ENCODE results near the gene GPATCH1.
"Not testable (repeated sequence)": the region's sequence is repeated elsewhere in the genome, so short reads cannot be mapped to it uniquely, and the experiment has no call there.

The GPATCH1 gene

DNA sequence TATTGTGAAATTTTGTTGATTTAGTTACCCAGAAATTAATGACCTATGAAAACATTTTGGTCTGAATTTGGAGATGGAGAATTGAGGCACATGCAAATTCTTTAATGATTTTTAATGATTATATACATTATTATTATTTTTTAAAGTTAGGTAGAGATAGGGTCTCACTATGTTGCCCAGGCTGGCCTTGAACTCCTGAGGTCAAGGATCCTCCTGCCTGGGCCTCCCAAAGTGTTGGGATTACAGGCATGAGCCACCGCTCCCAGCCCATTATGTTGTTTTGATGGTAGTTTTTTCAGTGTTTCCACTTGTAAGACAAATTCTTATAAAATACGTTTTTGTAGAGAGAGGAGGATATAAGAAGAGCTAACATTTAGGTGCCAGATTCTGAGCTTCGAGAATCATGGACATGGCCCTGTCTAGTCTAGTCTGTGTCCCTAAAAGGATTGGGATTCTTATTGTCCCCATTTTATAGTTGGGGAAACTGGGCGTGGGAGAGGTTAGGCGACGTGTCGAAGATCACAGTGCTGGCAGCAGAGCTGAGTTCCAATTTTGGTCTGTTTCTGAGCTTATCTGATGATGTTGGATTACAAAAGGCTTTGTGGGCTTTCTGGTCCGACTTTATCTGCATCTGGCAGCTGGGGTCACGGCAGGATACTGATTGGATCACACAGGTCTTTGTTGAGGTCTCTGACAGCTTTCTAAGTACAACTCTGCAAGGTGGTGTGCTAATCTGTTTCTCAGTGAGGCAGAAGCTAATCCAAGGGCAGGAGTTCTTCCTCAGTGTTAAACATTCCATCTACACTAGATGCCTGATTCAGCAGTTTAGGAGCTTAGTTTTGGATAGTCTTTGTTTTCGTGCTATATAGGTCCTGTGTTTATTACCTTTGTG is 43.5 kb downstream of the GPATCH1 start:
- no peak for DNase-seq

DNA sequence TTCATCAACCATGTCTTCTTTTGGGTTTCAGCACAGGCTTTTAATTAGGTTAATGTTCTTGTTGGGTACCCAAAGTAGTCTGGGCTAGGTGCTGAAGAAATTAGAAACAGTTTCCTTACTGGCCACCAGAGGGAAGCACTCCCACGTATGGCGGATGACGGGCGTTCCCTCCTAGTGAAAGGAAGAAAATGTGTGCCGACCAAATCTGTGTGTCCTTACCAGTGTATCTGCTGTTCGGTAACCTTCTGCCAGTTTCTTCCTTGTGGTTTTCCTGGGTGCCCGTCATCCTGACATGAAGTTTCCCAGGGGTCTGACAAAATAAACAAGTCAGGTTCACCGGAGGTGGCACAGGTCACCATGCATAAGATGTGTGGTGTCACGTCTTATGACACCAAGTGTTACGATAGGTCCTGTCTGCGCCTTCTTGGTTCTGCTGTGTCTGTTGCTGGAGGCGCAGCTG is 45.0 kb downstream of the GPATCH1 start:
- DNase-seq: peak; percentile 74

DNA sequence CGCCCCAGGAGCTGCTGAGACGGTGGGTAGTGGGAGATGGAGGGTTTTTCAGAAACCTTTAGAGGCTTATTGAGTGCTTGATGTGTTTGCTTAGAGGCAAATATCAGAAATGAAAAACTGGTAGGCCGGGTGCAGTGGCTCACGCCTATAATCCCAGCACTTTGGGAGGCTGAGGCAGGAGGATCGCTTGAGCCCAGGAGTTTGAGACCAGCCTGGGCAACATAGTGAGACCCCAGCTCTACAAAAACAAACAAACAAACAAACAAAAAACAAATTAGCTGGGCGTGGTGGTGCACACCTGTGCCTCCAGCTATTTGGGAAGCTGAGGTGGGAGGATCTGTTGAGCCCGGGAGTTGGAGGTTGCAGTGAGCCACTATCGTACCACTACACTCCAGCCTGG is 45.7 kb downstream of the GPATCH1 start:
- not testable (repeated sequence) for DNase-seq

DNA sequence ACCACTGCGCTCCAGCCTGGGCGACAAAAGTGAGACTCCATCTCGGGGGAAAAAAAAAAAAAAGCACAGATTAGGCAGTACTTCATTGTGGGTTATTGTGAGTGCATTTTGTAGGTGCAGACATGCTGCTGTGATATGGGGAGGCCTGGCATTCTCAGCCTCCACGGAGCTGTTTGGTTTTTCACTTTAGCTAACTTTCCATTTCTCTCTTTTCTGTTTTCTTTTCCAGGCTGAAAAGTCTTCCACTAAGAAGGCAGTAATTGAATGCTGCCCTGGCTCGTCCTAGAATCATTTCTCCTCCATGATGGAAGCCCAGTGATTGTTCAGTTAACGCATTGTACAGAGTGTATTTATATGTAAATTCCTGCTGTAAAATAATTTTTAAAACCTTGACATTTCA is 48.9 kb downstream of the GPATCH1 start:
- DNase-seq: no peak

DNA sequence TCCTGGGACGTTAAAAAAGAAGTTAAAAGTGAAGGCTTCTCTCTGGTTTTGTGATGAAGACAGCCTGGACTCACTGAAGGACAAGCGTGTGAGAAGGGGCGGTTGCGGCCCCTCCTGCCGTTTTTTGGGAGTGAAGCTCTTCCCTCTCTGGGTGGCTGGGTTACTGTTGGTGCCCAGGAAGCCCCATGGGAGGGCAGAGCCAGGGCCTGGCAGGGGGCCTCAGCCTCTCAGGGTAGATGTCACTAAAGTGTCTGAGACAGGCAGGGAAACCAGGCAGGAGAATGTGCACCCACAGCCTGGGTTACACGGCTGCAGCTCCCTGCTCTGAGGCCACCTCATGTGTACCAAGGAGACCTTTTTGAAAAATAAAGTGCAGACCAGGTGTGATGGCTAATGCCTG is 49.5 kb downstream of the GPATCH1 start:
- DNase-seq: no peak

DNA sequence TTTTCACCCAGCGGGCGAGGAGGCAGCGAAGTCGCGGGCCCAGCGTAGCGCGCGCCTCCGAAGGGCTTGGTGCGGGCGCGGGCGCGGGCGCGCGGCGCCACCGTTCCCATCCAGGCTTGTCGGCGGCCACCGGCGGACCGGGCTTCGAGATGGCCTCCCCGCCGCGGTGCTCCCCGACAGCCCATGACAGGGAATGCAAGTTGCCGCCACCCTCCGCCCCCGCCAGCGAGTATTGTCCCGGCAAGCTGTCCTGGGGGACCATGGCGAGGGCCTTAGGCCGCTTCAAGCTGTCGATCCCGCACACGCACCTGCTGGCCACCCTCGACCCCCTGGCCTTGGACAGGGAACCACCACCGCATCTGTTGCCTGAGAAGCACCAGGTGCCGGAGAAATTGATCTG is 51.0 kb downstream of the GPATCH1 start, which contains the start of gene WDR88:
Gene WDR88, plus strand, starts transcription at position 94 of the 400 bp plus-strand sequence. Its CDS starts 56 bp downstream, at position 150.
- no peak for DNase-seq

DNA sequence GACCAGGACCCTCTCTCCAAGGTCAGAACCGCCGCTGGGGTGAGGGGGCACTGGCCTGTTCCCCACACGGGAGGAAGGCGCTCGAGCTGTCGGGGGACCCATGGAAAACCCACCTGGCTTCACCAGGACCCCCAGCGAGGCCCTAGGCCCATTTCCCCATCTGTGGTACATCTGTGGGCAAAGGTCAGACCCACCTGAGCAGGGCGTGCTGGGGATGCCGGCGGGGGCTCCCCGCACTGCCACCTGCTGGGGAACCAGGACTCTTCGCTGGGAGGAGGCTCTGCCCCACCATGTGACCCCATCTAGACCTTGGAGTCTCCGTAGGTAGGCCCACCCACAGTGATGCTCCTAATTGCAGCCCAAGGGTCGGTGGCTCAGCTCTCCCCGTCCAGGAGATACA is 51.4 kb downstream of the GPATCH1 start:
- no peak for DNase-seq

DNA sequence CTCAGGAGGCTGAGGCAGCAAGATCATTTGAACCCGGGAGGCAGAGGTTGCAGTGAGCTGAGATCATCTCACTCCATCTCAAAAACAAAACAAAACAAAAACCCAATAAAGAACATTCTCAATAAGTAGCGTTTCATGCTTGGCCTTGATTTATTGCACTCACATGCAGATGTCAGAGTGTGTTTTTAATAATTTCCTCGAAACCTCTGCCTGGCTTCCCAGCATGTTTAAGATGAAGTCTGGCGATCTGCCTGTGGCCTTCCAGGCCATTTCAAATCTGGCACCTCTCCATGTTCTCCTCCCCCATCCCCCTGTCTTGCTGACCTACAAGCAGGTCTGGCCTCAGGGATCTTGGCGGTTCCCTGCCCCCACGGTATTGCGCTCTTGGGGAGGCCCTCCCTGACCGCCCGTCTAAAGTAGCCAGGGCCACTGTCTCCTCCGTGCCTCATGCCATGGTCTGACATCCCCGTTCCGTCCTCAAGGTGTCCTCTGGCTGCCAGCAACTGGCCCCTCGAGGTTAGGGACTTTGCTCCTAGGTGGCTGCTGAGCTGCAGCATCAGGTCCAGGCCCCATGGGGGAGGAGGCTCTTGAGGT is 52.6 kb downstream of the GPATCH1 start:
- no peak for DNase-seq

DNA sequence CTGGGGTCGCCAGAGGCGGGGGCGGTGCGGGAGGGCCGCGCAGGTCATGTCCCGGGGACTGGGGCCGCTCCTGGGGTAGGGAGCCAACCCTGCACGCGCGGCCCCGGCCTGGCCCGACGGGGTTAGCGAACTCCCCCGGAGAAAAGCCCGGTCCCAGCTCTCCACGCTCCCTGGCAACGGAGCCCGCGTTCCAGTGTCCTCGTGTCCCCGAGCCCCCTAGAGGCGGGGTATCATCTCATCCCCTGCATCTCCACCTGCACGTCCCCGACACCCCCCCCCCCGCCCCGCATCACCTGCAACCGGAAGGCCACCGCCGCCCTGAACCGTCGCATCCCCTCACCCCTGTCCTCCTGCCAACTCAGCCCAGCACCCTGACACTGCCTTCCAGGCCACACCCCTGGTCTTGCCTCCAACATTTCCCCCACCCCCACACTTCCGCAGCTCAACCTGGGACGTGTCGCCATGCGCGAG is 53.6 kb downstream of the GPATCH1 start:
- DNase-seq: no peak

DNA sequence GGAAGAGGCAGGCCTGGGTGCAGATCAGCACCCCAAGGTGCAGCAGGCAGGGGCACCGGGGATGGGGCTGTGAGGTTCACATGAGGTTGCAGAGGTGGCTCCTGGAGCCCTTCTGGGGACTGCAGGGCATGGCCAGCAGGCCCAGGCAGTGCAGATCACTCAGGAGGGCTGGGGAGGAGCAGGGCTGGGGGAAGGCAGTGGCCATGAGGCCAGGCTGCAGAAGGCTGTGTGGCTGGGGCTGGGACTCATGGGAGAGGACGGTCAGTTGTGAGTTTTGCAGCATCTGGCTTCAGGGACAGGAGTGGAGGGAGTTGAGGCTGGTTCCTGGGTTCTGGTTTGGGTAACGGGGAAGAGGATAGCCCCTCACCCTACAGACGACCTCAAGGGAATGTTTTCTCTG is 58.2 kb downstream of the GPATCH1 start:
- DNase-seq: no peak

DNA sequence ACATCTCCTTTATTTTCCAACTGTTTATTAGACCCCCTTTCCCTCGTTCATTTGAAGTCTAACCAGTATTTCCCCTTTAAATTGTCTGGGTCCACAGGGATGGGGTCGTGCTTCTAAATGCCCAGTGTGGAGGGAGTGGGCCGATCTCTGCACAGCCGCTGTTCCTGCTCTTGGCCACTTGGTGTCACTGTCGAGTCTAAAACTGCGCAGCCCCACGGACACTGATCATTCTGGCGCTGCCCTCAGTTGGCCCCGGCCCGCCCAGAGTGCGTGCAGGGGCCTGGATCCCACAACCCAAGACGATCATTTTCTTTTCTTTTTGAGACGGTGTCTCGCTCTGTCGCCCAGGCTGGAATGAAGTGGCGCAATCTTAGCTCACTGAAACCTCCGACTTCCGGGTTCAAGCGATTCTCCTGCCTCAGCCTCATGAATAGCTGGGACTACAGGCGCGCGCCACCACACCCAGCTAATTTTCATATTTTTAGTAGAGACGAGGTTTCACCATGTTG is 63.0 kb downstream of the GPATCH1 start:
- DNase-seq: peak; percentile 13

DNA sequence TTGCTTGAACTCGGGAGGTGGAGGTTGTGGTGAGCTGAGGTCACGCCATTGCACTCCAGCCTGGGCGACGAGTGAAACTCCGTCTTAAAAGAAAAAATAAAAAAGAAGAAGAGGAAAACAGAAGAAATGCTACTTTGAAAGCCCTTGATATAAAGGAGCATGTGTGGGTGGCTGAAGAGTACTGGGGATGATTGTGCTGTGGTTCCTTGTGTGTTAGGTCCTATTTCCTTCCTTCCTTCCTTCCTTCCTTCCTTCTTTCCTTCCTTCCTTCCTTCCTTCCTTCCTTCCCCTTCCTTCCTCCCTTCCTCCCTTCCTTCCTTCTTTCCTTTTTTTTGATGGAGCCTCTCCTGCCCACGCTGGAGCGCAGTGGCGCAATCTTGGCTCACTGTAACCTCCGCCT is 65.2 kb downstream of the GPATCH1 start:
- DNase-seq: no peak

DNA sequence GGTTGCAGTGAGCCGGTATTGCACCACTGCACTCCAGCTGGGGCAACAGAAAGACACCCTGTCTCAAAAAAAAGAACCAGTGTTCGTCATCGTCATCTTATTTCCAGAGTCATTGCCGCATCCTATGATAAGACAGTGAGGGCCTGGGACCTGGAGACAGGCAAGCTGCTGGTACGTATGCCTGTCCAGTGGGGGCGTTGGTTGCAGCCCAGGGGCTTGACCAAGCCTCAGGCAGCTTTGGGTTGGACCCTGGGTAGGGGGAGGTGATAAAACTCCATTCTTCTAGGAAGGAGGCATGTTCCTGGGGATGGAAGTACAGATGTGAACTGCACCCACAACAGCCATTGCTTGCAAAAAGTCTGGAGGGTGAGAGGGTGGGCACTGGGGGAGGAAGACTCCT is 66.6 kb downstream of the GPATCH1 start:
- DNase-seq: no peak

DNA sequence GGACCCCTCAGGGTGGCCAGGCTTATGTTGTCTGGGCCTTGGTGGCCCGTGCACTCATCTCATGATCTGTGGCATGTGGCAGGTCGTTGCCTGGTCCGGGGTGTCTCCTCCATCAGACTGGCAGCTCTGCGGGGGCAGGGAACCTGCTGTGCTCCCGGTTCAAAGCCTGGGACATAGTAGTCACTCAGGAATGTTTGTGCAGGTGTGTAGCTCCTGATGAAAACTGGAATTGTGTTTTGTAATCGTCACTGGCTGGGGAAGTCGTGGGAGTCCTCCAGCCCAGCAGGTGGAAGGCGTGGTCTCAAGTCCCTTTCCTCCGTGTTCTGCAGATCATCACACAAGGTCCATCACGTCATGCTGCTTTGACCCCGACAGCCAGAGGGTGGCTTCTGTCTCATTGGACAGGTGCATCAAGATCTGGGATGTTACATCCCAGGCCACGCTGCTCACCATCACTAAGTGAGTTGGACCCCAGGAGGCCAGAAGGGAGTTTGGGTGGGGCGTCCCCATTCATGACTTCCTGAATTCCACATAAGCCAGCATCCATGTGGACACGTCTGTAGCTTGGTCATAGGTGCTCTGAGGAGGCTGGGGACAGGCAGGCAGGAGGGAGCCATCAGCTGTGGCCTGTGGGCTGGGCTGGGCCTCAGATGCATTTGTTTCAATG is 70.0 kb downstream of the GPATCH1 start:
- DNase-seq: no peak

DNA sequence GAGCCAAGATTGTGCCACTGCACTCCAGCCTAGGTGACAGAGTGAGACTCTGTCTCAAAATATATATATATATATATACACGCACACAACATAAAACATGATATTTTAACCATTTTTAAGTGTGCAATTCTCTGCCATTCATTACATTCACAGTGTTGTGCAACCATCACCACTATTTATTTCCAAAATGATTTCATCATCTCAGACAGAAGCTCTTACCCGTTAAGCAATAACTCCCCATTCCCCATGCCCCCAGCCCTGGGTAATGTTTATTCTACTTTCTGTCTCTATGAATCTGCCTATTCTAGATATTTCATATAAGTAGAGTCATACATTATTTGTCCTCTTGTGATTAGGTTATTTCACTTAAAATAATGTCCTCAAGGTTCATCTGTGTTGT is 71.2 kb downstream of the GPATCH1 start:
- no peak for DNase-seq

DNA sequence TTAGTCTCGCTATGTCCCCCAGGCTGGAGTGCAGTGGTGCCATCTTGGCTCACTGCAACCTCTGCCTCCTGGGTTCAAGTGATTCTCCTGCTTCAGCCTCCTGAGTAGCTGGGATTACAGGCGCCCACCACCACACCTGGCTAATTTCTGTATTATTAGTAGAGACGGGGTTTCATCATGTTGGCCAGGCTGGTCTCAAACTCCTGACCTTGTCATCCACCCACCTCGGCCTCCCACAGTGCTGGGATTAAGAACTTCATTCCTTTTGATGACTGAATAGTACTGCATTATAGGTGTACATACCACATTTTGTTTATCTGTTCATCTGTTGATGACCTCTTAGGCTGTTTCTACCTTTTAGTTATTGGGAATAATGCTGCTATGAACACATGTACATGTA is 71.6 kb downstream of the GPATCH1 start:
- DNase-seq: not testable (repeated sequence)

DNA sequence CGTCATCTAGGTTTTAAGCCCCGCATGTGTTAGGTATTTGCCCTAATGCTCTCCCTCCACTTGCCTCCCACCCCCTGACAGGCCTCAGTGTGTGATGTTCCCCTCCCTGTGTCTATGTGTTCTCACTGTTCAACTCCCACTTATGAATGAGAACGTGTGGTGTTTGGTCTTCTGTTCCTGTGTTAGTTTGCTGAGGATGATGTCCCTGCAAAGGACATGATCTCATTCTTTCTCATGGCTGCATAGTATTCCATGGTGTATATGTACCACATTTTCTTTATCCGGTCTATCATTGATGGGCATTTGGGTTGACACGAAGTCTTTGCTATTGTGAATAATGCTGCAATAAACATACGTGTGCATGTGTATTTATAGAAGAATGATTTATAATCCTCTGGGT is 73.3 kb downstream of the GPATCH1 start:
- not testable (repeated sequence) for DNase-seq

DNA sequence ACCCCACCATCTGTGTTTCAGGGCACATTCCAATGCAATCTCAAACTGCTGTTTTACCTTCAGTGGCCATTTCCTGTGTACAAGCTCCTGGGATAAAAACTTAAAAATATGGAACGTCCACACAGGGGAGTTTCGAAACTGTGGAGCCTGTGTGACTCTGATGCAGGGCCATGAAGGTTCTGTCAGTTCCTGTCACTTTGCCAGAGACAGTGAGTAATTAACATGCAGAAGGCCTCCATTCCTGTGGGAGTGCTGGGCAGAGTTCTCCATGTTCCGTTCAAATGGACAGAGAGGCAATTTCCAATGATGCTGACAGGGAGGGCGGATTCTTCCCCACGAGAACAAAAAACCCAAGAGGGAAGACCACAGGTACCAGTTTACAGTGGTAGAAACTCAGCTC is 75.4 kb downstream of the GPATCH1 start:
- DNase-seq: no peak

DNA sequence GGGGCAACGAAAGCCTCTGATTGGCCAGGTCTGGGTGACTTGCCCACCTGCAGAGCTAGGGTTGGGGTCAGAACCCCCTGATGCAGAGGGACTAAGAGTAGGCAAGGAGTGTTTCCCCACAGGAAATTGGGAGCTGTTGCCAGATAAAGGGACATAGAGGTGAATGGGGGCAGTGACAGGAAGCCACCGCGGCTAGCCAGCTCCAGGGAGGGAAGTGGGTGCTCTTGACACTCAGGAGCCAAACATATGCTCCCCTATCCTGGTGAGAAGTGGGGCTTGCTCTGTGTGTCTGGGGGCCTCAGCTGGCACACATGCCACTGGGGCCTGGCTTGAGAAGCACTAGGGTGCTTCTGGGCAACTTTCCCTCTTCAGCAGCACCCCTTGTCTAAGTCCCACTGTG is 76.9 kb downstream of the GPATCH1 start:
- DNase-seq: no peak

DNA sequence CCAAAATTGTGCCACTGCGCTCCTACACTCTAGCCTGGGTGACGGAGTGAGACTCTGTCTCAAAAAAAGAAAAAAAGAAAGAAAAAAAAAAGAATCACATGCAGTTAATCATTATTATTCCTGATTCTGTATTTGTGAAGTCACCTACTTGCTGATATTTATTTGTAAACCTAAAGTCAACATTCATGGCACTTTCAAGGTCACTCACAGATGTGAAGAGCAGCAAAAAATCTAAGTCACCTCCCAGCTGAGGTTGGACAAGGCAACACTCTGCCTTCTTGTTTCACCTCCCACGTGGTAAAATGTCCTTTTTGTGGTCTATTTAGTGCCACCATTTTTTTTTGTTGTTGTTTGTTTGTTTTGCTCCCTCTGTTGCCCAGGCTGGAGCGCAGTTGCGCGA is 77.4 kb downstream of the GPATCH1 start:
- DNase-seq: no peak

DNA sequence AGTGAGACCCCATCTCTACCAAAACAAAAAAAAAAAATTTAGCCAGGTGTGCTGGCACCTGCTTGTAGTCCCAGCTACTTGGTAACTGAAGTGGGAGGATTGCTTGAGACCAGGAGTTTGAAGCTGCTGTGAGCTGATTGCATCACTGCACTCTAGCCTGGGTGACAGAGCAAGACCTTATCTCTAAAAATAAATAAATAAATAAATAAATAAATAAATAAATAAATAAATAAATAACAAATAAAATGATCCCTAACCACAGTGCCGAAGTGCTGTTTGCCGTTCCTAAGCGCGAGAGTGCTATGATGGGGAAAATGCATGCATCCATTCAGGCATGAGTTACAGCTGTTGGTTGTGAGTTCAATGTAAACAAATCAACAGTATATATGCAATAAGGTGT is 78.2 kb downstream of the GPATCH1 start:
- DNase-seq: no peak

DNA sequence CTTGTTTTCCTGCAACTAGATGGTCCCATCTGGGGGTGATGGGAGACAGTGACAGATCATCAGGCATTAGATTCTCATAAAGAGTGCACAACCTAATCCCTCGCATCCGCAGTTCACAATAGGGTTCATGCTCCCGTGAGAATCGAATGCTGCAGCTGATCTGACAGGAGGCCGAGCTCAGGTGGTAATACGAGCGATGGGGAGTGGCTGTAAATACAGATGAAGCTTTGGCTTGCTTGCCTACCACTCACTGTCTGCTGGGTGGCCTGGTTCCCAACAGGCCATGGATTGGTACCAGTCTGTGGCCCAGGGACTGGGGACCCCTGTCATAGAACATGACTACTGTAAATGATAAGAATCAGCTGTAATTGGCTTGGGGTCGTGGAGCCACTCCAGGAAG is 78.9 kb downstream of the GPATCH1 start:
- no peak for DNase-seq

DNA sequence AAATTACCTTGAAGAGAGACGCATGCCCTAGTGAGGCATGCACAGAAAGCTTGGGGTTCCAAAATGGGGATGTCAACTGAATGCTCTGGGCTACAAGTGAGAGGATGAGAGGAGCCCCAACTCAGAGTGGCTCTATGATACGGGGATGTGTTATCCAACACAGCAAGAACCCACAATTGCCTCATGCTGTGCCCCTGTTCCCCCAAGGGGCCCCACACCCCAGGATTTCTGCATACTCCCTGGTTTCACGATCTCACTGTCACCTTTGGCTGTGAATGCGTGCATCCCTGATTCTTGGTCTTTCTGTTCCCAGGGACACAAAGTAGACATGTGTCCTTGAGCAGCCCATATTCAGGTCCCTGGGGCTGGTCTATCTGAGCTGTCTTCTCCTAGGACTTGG is 80.2 kb downstream of the GPATCH1 start:
- DNase-seq: no peak

DNA sequence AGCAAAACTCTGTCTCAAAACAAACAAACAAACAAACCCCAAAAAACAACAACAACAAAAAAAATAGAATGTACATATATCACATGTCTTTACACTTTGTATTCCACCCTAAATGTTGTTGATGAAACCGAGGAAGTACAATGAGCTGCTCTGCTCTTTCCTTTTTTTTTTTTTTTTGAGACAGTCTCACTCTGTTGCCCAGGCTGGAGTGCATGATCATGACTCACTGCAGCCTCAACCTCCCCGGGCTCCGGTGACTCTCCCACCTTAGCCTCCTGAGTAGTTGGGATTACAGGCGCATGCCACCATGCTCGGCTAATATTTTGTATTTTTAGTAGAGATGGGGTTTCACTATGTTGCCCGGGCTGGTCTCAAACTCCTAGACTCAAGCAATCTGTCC is 82.5 kb downstream of the GPATCH1 start:
- DNase-seq: no peak

Measured in kidney glomerular epithelial cell (primary cell).